HL-60 (cell line): ENCODE data around the gene CYYR1.

Experiments
- DNase-seq, 2 experiments: peaks; one replicate each; pipeline ENCODE4 v3.0.0-alpha.2; 2010 to 2020; ENCODE audit warnings: low read depth in 1 of 2, low spot score in 1 of 2
- H3K27ac ChIP-seq: fragments of 250-450 bp; sonication (Bioruptor Pico); replicated peaks from 2 replicates; pipeline ENCODE4 v1.5.1; 2020; ENCODE audit warnings: mild to moderate bottlenecking, moderate library complexity
- H3K27me3 ChIP-seq: fragments of 250-450 bp; sonication (Bioruptor Pico); 2 replicates; pipeline ENCODE4 v1.5.1; 2021; ENCODE audit warnings: mild to moderate bottlenecking, moderate library complexity; ENCODE audit not compliant: insufficient read depth, poor library complexity, severe bottlenecking
- H3K4me3 ChIP-seq: replicated peaks from 2 replicates; pipeline ENCODE4 v1.5.1; 2011; ENCODE audit warnings: mild to moderate bottlenecking, control low read depth, low read length; ENCODE audit not compliant: insufficient read depth
- GABPA ChIP-seq: IDR thresholded peaks from 2 replicates; pipeline ENCODE4 v1.6.1; 2012; ENCODE audit warnings: low read depth
- POLR2AphosphoS5 ChIP-seq: IDR thresholded peaks from 2 replicates; pipeline ENCODE4 v1.6.1; 2012; ENCODE audit warnings: low read depth
- SPI1 ChIP-seq: IDR thresholded peaks from 2 replicates; pipeline ENCODE4 v1.6.1; 2012; ENCODE audit warnings: low read depth, mild to moderate bottlenecking, borderline replicate concordance
- TF ChIP-seq, protein P1 (sequence below): IDR thresholded peaks from 2 replicates; pipeline ENCODE4 v1.6.1; 2012; ENCODE audit warnings: low read depth; ENCODE audit not compliant: insufficient replicate concordance
- TF ChIP-seq, protein P2 (sequence below): IDR thresholded peaks from one replicate; pipeline ENCODE4 v1.5.1; 2011; ENCODE audit warnings: low read length, control low read depth, inconsistent platforms; ENCODE audit not compliant: insufficient read depth

CYYR1 gene

DNA sequence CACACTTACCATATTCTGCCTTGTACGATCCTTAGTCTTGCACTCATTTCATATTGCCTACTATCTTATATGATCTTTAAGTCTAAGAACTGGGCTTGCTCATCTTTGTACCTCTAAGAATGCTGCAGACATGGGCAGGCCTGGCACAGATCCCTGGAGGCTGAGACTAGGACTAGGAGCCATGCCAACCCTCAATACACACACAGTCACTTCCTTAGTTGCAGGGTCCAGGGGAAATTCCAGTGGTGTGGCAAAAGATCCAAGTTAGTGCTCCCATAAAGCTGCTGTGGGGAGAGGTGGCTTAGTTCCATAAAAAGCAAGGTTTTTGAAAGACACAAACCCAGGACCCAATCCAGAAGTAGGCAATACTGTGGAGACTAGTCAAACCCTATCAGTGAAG, 59.9 kb downstream of the CYYR1 start:
- H3K27me3 ChIP-seq: no peaks in the 10 kb centered on the region
- TF ChIP-seq SPI1 (no peak), POLR2AphosphoS5 (no peak)
- TF ChIP-seq, protein P1, sequence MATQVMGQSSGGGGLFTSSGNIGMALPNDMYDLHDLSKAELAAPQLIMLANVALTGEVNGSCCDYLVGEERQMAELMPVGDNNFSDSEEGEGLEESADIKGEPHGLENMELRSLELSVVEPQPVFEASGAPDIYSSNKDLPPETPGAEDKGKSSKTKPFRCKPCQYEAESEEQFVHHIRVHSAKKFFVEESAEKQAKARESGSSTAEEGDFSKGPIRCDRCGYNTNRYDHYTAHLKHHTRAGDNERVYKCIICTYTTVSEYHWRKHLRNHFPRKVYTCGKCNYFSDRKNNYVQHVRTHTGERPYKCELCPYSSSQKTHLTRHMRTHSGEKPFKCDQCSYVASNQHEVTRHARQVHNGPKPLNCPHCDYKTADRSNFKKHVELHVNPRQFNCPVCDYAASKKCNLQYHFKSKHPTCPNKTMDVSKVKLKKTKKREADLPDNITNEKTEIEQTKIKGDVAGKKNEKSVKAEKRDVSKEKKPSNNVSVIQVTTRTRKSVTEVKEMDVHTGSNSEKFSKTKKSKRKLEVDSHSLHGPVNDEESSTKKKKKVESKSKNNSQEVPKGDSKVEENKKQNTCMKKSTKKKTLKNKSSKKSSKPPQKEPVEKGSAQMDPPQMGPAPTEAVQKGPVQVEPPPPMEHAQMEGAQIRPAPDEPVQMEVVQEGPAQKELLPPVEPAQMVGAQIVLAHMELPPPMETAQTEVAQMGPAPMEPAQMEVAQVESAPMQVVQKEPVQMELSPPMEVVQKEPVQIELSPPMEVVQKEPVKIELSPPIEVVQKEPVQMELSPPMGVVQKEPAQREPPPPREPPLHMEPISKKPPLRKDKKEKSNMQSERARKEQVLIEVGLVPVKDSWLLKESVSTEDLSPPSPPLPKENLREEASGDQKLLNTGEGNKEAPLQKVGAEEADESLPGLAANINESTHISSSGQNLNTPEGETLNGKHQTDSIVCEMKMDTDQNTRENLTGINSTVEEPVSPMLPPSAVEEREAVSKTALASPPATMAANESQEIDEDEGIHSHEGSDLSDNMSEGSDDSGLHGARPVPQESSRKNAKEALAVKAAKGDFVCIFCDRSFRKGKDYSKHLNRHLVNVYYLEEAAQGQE: no peak
- TF ChIP-seq, protein P2, sequence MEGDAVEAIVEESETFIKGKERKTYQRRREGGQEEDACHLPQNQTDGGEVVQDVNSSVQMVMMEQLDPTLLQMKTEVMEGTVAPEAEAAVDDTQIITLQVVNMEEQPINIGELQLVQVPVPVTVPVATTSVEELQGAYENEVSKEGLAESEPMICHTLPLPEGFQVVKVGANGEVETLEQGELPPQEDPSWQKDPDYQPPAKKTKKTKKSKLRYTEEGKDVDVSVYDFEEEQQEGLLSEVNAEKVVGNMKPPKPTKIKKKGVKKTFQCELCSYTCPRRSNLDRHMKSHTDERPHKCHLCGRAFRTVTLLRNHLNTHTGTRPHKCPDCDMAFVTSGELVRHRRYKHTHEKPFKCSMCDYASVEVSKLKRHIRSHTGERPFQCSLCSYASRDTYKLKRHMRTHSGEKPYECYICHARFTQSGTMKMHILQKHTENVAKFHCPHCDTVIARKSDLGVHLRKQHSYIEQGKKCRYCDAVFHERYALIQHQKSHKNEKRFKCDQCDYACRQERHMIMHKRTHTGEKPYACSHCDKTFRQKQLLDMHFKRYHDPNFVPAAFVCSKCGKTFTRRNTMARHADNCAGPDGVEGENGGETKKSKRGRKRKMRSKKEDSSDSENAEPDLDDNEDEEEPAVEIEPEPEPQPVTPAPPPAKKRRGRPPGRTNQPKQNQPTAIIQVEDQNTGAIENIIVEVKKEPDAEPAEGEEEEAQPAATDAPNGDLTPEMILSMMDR: no peak
- no peak for DNase-seq
- no peak overlapping the region for H3K4me3 ChIP-seq
- no peak overlapping the region for H3K27ac ChIP-seq

DNA sequence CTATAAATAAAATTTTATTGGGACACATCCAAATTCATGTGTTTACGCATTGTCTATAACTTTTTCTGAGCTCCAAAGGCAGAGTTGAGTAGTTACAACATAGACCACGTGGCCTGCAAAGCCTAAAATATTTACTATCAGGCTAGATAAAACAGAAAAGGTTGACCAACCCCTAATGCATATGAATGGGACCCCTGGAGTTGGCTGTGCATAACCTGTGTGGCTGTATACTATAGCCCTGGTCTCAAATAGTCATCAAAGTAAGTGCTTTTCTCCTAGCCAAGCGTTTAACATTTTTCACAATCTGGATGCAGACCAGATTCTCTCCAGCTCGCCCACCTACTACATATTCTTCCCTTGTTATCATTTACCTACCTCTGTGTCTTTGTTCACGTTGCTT, 60.4 kb downstream of the CYYR1 start:
- H3K27ac ChIP-seq: no peak overlapping the region
- no peaks in the 10 kb centered on the region for H3K27me3 ChIP-seq
- DNase-seq: no peak
- H3K4me3 ChIP-seq: no peak overlapping the region
- TF ChIP-seq GABPA (no peak), POLR2AphosphoS5 (no peak), SPI1 (no peak)
- TF ChIP-seq, protein P1: no peak
- TF ChIP-seq, protein P2: no peak

DNA sequence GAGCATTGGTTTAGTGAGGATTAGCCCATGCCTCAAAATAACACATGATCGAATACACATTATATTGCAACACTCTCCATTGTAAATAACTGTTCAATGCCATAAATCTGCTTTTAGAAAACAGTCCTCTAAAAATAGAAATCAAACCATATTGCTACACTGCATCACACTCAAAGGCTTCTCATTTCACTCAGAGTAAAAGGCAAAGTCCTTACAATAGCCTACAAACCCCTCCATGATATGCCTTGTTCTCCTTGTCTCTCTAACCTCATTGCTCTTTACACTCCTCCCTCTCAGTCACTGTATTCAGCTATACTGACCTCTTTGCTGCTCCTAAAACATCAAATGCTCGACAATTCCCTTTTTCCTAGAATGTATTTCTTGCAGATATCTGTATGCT, 64.2 kb downstream of the CYYR1 start:
- H3K4me3 ChIP-seq: no peak overlapping the region
- no peak for TF ChIP-seq GABPA
- TF ChIP-seq, protein P1: no peak
- TF ChIP-seq, protein P2: no peak
- no peak for TF ChIP-seq POLR2AphosphoS5
- no peak for TF ChIP-seq SPI1
- H3K27me3 ChIP-seq: no peaks in the 10 kb centered on the region
- H3K27ac ChIP-seq: no peak overlapping the region
- DNase-seq: no peak
